ENCODE measurements around the gene FARS2.

DNA sequence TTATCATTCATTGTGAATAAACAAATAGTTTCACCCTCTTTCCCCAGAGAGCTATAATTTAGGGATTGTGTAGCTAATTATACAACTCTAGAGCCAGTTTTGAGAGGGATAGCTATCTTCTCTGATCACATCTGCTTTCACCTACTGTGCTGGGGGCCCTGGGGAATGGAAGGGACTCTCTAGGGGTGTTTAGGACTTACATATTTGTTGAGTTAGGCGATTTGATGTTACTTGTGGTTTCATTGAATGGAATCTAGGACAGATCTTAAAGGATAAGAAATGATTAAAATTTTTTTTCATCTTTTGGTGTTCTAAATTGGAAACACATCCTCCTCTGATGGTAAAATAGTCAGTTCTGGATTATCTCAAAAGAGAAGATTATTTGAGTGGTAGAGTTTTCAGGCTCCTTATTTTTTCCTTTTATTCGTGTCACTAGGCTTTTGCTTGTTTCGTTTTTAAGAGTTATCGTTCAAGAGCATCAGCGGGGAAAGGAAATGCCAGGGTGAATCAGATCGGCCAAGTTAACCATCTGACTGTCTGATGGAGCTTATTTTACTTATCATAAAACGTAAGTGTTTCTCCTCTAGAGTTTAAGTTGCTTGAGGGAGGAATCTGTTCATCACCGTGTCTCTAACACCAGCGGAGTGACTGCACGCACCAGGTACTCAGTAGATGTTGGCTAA lies 236.7 kb downstream of the FARS2 start:
- TF ChIP-seq, protein P1, sequence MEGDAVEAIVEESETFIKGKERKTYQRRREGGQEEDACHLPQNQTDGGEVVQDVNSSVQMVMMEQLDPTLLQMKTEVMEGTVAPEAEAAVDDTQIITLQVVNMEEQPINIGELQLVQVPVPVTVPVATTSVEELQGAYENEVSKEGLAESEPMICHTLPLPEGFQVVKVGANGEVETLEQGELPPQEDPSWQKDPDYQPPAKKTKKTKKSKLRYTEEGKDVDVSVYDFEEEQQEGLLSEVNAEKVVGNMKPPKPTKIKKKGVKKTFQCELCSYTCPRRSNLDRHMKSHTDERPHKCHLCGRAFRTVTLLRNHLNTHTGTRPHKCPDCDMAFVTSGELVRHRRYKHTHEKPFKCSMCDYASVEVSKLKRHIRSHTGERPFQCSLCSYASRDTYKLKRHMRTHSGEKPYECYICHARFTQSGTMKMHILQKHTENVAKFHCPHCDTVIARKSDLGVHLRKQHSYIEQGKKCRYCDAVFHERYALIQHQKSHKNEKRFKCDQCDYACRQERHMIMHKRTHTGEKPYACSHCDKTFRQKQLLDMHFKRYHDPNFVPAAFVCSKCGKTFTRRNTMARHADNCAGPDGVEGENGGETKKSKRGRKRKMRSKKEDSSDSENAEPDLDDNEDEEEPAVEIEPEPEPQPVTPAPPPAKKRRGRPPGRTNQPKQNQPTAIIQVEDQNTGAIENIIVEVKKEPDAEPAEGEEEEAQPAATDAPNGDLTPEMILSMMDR (IDR thresholded peaks at IDR 0.05) = no peak
- TF ChIP-seq SMC3 (IDR thresholded peaks at IDR 0.05) = no peak
- TF ChIP-seq RNF2 (IDR thresholded peaks at IDR 0.05; ENCODE audit: borderline replicate concordance, low read depth) = no peak
- TF ChIP-seq BHLHE40 (IDR thresholded peaks at IDR 0.05; ENCODE audit: low read depth, low read length) = no peak
- TF ChIP-seq EHMT2 (IDR thresholded peaks at IDR 0.05; ENCODE audit: low read depth) = no peak
- TF ChIP-seq CEBPB (IDR thresholded peaks at IDR 0.05) = no peak

All from A549 (cell line).